ENCODE results near the gene LMO7. TPM values are rescaled to one million over a fixed set of nuclear protein-coding genes. Genes with fewer than 3 reads are reported as not detected.

Gene LMO7
- polyA plus RNA-seq, 1 donor: 149 TPM

GRCh38 chr13:75705395-75705794 lies 69.3 kb downstream of the LMO7 start:
- no peaks in the 10 kb centered on the region for H3K36me3 ChIP-seq (ENCODE audit: control insufficient read depth, insufficient read depth, low read length)
- H3K4me1 ChIP-seq (ENCODE audit: control insufficient read depth, insufficient read depth, low read length): peaks cover 6% of the 10 kb centered on the region
- H3K4me3 ChIP-seq (ENCODE audit: low read length): no peak overlapping the region
- peak; percentile 11 to 49 for DNase-seq
- H3K27ac ChIP-seq (ENCODE audit: low read length): peak overlapping the region; percentile 61
- WGBS (ENCODE audit: insufficient coverage, low lambda C conversion rate): no CpG with 5 or more reads among the region's 1 CpG
- H3K27me3 ChIP-seq (ENCODE audit: control insufficient read depth, insufficient read depth, low read length): no peaks in the 10 kb centered on the region
- no peaks in the 10 kb centered on the region for H3K9me3 ChIP-seq (ENCODE audit: control insufficient read depth, low read depth, low read length)

DNA sequence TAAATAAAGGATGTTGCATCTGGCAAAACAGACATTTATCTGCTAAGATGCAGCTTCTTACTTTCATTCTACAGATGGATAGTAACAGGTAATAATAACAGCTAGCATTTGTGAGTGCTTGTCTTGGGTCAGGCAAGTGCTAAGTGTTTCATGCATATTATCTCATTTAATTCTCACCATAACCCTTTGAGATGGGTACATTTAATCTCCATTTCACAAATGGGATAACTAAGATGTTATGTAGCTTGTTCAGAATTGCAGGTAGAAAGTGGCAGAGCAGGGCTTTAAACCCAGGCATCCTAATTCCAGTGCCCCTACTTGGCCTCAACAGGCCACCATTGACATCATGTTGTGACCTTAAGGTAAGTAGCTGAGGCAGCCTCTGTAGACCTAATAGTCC lies 69.8 kb downstream of the LMO7 start:
- Histone ChIP-seq H3K27ac (ENCODE audit: low read length) (no peak overlapping the region), H3K4me3 (ENCODE audit: low read length) (no peak overlapping the region), H3K36me3 (ENCODE audit: control insufficient read depth, insufficient read depth, low read length) (no peaks in the 10 kb centered on the region), H3K27me3 (ENCODE audit: control insufficient read depth, insufficient read depth, low read length) (no peaks in the 10 kb centered on the region), H3K4me1 (ENCODE audit: control insufficient read depth, insufficient read depth, low read length) (peaks cover 6% of the 10 kb centered on the region), H3K9me3 (ENCODE audit: control insufficient read depth, low read depth, low read length) (no peaks in the 10 kb centered on the region)
- no peak for DNase-seq

DNA sequence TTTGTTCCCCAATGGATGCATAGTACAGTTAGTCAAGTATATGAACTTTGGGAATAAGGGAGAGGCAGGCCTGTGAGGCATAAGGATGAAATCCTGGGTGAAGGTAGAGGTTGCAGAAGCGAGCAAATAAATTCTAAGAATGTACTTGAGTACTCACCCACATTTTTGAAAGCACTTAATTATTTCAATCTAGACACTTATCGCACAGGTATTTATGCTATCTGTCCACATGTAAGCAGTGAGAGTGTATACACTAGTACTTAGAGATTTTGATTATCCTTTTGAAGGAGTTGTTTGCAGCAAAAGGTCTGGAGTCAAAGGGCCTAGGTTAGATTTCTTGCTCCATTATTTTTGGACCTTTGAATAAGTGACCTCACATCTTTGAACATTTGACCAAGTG lies 77.7 kb downstream of the LMO7 start:
- Histone ChIP-seq H3K27ac (ENCODE audit: low read length) (no peak overlapping the region), H3K9me3 (ENCODE audit: control insufficient read depth, low read depth, low read length) (no peaks in the 10 kb centered on the region), H3K36me3 (ENCODE audit: control insufficient read depth, insufficient read depth, low read length) (no peaks in the 10 kb centered on the region), H3K4me1 (ENCODE audit: control insufficient read depth, insufficient read depth, low read length) (no peaks in the 10 kb centered on the region), H3K4me3 (ENCODE audit: low read length) (no peak overlapping the region), H3K27me3 (ENCODE audit: control insufficient read depth, insufficient read depth, low read length) (no peaks in the 10 kb centered on the region)
- no CpG with 5 or more reads among the region's 2 CpGs for WGBS (ENCODE audit: insufficient coverage, low lambda C conversion rate)
- DNase-seq: no peak

DNA sequence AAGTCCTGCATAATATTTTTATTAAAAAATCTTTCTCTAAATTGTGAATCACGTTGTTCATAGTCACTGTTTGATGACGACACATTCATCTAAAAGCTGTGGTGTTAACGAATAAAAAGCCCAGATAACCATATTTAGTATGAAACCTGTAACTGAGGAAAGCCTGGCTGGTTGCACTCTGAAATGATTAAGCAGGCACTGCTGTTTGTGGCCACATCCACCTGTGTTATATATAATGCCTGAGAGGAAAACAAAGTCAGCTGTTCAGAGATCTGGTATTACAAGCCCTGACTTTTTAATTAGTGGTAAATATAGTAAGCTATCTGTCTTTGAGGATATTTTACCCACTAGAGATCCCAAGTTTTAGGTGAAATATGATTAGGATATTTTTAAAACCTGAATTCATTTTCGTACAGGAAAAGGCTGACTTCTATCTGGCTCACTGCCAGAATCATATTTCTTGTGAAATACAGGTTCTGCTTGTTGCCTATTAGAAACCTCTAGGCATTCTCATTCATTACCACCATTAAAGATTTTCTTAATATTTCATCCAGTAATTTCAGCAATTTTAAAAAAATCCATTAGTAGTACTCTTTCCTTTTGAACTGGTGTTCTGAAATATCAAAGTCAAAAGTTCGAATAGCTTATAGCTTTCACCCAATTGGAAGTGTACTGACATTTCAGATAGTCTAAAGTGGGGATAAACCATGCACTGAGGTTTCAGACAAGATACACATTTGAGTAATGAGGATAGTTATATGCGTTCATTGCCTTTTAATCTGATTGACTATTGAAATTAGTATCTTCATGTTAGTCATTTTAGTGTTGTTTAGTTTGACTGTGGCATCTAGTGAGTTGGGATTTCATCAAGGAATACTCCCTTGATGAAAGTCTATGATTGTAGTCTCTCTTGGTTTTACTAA lies 79.7 kb downstream of the LMO7 start:
- Histone ChIP-seq H3K27ac (ENCODE audit: low read length) (no peak overlapping the region), H3K36me3 (ENCODE audit: control insufficient read depth, insufficient read depth, low read length) (no peaks in the 10 kb centered on the region), H3K27me3 (ENCODE audit: control insufficient read depth, insufficient read depth, low read length) (no peaks in the 10 kb centered on the region), H3K4me3 (ENCODE audit: low read length) (no peak overlapping the region), H3K9me3 (ENCODE audit: control insufficient read depth, low read depth, low read length) (no peaks in the 10 kb centered on the region), H3K4me1 (ENCODE audit: control insufficient read depth, insufficient read depth, low read length) (no peaks in the 10 kb centered on the region)
- peak in 1 of 2 donors; percentile 35 for DNase-seq
- WGBS (ENCODE audit: insufficient coverage, low lambda C conversion rate): 95% methylated on average over 3 of the region's 6 CpGs

DNA sequence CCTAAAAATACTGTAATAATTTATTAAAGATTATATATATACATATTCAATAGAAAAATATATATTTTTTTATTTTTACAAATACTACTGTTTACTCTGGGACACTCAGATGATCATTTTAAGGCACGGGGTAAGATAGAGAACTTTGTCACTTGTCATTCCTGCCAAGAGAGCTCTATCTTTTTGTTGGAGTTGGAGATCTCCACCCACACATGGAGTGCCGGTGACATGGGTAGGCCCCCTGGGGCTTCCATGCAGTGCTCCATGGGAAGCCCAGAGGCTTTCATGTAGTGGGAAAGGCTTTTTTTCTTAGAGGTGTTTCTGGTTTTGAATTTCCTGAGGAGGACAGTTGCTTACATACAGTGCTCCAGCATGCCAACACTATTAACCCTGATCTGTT lies 81.4 kb downstream of the LMO7 start:
- no peaks in the 10 kb centered on the region for H3K27me3 ChIP-seq (ENCODE audit: control insufficient read depth, insufficient read depth, low read length)
- no peaks in the 10 kb centered on the region for H3K36me3 ChIP-seq (ENCODE audit: control insufficient read depth, insufficient read depth, low read length)
- H3K9me3 ChIP-seq (ENCODE audit: control insufficient read depth, low read depth, low read length): no peaks in the 10 kb centered on the region
- no peak overlapping the region for H3K27ac ChIP-seq (ENCODE audit: low read length)
- no peaks in the 10 kb centered on the region for H3K4me1 ChIP-seq (ENCODE audit: control insufficient read depth, insufficient read depth, low read length)
- H3K4me3 ChIP-seq (ENCODE audit: low read length): no peak overlapping the region
- no peak for DNase-seq
- 60% methylated on average over 1 of the region's 2 CpGs for WGBS (ENCODE audit: insufficient coverage, low lambda C conversion rate)

- peaks cover 3% of the 10 kb centered on the region for H3K4me1 ChIP-seq (ENCODE audit: control insufficient read depth, insufficient read depth, low read length)
- H3K9me3 ChIP-seq (ENCODE audit: control insufficient read depth, low read depth, low read length): no peaks in the 10 kb centered on the region
- WGBS (ENCODE audit: insufficient coverage, low lambda C conversion rate): no CpG with 5 or more reads among the region's 2 CpGs
- no peak overlapping the region for H3K27ac ChIP-seq (ENCODE audit: low read length)
- no peaks in the 10 kb centered on the region for H3K36me3 ChIP-seq (ENCODE audit: control insufficient read depth, insufficient read depth, low read length)
- no peaks in the 10 kb centered on the region for H3K27me3 ChIP-seq (ENCODE audit: control insufficient read depth, insufficient read depth, low read length)
- DNase-seq: no peak
- H3K4me3 ChIP-seq (ENCODE audit: low read length): no peak overlapping the region
Observed at GRCh38 chr13:75721307-75721706, 85.2 kb downstream of the LMO7 start.

DNA sequence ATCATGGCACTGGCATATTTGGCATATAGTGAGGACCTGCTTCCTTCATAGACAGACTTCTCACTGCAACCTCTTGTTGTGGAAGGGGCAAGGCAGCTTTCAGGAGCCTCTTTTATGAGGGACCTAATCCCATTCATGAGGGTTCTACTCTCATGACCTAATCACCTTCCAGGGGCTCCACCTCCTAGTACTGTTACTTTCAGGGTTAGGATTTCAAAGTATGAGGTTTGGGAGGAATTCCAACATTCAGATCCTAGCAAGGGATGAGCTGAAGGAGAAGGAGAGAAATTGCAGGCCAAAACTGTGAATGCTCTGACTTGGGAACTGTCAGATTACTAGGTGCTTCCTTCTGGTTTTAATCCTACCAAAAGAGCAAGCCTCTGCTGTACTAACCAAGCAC lies 87.8 kb downstream of the LMO7 start:
- DNase-seq: no peak
- H3K27ac ChIP-seq (ENCODE audit: low read length): no peak overlapping the region
- peaks cover 3% of the 10 kb centered on the region for H3K4me1 ChIP-seq (ENCODE audit: control insufficient read depth, insufficient read depth, low read length)
- no peak overlapping the region for H3K4me3 ChIP-seq (ENCODE audit: low read length)
- H3K36me3 ChIP-seq (ENCODE audit: control insufficient read depth, insufficient read depth, low read length): no peaks in the 10 kb centered on the region
- no peaks in the 10 kb centered on the region for H3K9me3 ChIP-seq (ENCODE audit: control insufficient read depth, low read depth, low read length)
- no peaks in the 10 kb centered on the region for H3K27me3 ChIP-seq (ENCODE audit: control insufficient read depth, insufficient read depth, low read length)

DNA sequence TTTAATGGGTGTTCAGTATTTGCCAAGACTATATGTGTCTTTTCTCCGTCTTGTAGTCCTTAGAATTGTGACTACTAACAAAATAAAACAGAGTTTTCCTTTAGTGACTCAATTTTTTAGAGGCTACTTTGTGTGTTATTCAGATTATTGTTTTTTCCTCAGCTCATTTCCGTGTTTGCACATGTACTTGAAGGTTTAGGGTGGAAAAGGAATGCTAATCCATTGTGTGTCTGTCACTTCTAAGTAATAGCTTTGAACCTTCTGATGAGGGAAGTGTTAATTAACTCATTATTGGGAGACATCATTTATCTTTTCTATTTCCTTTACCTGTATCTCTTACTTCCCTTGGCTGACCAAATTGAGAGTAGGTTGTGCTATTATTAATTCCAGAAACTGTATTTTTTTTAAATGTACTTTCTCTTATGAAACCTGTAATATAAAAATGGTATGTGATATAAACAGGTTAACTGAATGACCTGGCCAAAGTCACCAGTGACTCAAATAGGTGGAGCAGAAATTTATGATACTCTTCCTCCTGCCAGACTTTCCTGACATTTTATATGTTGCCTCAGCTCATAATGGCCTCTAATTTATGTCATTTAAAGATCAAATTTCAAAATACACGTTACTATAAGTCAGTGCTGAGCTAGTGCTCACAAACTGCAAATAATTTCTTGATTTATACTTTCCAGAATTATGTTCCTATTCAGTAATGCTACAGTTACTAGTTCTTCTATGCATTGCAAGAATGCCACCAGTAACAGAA lies 88.8 kb downstream of the LMO7 start:
- no peak overlapping the region for H3K4me3 ChIP-seq (ENCODE audit: low read length)
- peaks cover 3% of the 10 kb centered on the region for H3K4me1 ChIP-seq (ENCODE audit: control insufficient read depth, insufficient read depth, low read length)
- no peaks in the 10 kb centered on the region for H3K36me3 ChIP-seq (ENCODE audit: control insufficient read depth, insufficient read depth, low read length)
- peak overlapping the region; percentile 61 for H3K27ac ChIP-seq (ENCODE audit: low read length)
- 56% methylated on average over 2 of the region's 3 CpGs for WGBS (ENCODE audit: insufficient coverage, low lambda C conversion rate)
- H3K27me3 ChIP-seq (ENCODE audit: control insufficient read depth, insufficient read depth, low read length): no peaks in the 10 kb centered on the region
- H3K9me3 ChIP-seq (ENCODE audit: control insufficient read depth, low read depth, low read length): no peaks in the 10 kb centered on the region
- DNase-seq: peak; percentile 20 to 64

- Histone ChIP-seq H3K36me3 (ENCODE audit: control insufficient read depth, insufficient read depth, low read length) (no peaks in the 10 kb centered on the region), H3K9me3 (ENCODE audit: control insufficient read depth, low read depth, low read length) (no peaks in the 10 kb centered on the region), H3K4me1 (ENCODE audit: control insufficient read depth, insufficient read depth, low read length) (peaks cover 3% of the 10 kb centered on the region), H3K4me3 (ENCODE audit: low read length) (no peak overlapping the region), H3K27me3 (ENCODE audit: control insufficient read depth, insufficient read depth, low read length) (no peaks in the 10 kb centered on the region), H3K27ac (ENCODE audit: low read length) (no peak overlapping the region)
- DNase-seq: no peak
Observed at GRCh38 chr13:75725736-75726135, 89.6 kb downstream of the LMO7 start.

DNA sequence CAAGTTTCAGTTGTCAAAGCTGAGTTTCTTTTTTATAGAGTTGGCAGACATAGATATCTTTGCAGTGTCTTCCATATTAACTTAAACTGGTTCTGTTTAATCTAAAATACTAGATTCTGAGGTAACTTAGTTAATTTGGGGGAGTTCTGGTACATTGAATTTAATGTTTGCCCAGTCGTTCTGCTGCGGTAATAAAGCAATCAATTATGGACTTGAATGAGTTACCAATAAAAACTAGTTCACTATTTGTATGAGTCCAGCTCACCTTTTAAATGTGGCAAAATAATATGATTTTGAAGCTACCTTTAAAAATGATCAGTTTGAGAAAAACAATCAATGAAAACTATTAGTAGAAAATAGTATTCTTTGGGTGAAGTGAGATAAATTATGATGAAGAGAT lies 90.2 kb downstream of the LMO7 start:
- Histone ChIP-seq H3K27me3 (ENCODE audit: control insufficient read depth, insufficient read depth, low read length) (no peaks in the 10 kb centered on the region), H3K27ac (ENCODE audit: low read length) (no peak overlapping the region), H3K9me3 (ENCODE audit: control insufficient read depth, low read depth, low read length) (no peaks in the 10 kb centered on the region), H3K4me1 (ENCODE audit: control insufficient read depth, insufficient read depth, low read length) (peaks cover 3% of the 10 kb centered on the region), H3K36me3 (ENCODE audit: control insufficient read depth, insufficient read depth, low read length) (no peaks in the 10 kb centered on the region), H3K4me3 (ENCODE audit: low read length) (no peak overlapping the region)
- 27% methylated on average over 2 of the region's 2 CpGs for WGBS (ENCODE audit: insufficient coverage, low lambda C conversion rate)
- no peak for DNase-seq
